HCEC 1CT (cell line): ENCODE results near the gene EME1.

Experiments used
- DNase-seq: peaks from one replicate; pipeline ENCODE4 v3.0.0-alpha.2; 2017

The EME1 gene

GRCh38 chr17:50372758-50373556 lies at the start of gene EME1, which contains the start of gene MRPL27:
EME1 (plus strand) TSS chr17:50373229; CDS start chr17:50375209, 1,980 bp downstream.
MRPL27 (minus strand) TSS chr17:50373184; CDS start chr17:50373170, 14 bp downstream.
- peak; percentile 88 for DNase-seq

GRCh38 chr17:50325906-50326305 lies 47.1 kb upstream of the EME1 start:
- DNase-seq, result no peak

- DNase-seq, result no peak
Observed at GRCh38 chr17:50326831-50327364, 46.1 kb upstream of the EME1 start.

- no peak for DNase-seq
Observed at GRCh38 chr17:50328363-50329325, 44.4 kb upstream of the EME1 start.

- no peak for DNase-seq
Observed at GRCh38 chr17:50329716-50330115, 43.3 kb upstream of the EME1 start.

- DNase-seq, result no peak
Observed at GRCh38 chr17:50330151-50330775, 42.8 kb upstream of the EME1 start.

GRCh38 chr17:50331085-50331791 lies 41.8 kb upstream of the EME1 start:
- DNase-seq, result peak; percentile 76

GRCh38 chr17:50332196-50332595 lies 40.8 kb upstream of the EME1 start:
- no peak for DNase-seq

- DNase-seq, result peak; percentile 36
Observed at GRCh38 chr17:50333291-50334057, 39.6 kb upstream of the EME1 start.

- DNase-seq, result no peak
Observed at GRCh38 chr17:50337956-50338355, 35.1 kb upstream of the EME1 start.

- DNase-seq, result no peak
Observed at GRCh38 chr17:50338645-50339044, 34.4 kb upstream of the EME1 start.

GRCh38 chr17:50339381-50339780 lies 33.6 kb upstream of the EME1 start:
- DNase-seq, result no peak

- DNase-seq, result no peak
Observed at GRCh38 chr17:50344731-50345365, 28.2 kb upstream of the EME1 start.

- DNase-seq, result peak; percentile 83
Observed at GRCh38 chr17:50345432-50346312, 27.4 kb upstream of the EME1 start, which contains the start of gene XYLT2. XYLT2 (plus strand) TSS chr17:50346126; CDS start chr17:50346141, 15 bp downstream.

GRCh38 chr17:50346313-50347116 lies 26.5 kb upstream of the EME1 start:
- DNase-seq, result peak; percentile 25

GRCh38 chr17:50347117-50347893 lies 25.7 kb upstream of the EME1 start:
- DNase-seq, result no peak

GRCh38 chr17:50347894-50348291 lies 25.1 kb upstream of the EME1 start:
- DNase-seq, result no peak
